ENCODE results near the gene ELMOD3.
A peak's percentile ranks its signal among the peaks of the same experiment; 100 is the strongest.
"Not testable (repeated sequence)": the region's sequence is repeated elsewhere in the genome, so short reads cannot be mapped to it uniquely, and the experiment has no call there.

ELMOD3 gene

DNA sequence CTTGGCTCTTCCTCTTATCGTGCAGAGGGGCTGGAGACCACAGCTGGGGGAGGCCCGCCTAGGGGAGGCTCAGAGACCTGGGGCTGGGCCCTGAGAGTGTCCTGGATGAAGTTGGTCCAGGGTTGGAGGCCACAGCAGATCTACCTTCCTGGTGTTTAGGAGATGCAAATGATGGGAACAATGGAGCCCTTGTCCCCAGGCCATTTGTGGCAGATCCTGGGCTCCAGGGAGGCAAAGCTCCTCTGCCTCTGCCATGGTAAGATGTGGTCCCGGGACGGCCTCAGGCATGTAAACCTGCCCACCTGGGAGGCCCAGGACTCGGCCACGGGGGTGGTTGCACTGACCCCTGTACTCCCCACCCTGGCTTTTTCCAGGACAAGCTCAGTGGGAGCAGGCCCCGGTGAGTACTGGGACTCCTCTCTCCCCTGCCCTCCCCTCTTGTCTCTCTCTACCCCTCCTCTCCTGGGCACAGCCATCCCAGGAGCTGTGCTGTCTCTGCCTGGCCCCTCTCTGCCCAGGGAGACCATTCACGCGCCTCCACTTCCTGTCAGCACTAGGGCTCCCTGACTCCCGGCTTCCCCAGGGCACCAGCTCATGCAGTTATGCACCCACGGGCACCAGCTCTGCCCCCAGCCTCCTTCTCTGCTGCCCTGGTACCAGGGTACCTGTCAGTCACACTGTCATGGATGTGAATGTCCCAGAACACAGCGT lies 74.8 kb downstream of the ELMOD3 start:
- DNase-seq, result no peak

DNA sequence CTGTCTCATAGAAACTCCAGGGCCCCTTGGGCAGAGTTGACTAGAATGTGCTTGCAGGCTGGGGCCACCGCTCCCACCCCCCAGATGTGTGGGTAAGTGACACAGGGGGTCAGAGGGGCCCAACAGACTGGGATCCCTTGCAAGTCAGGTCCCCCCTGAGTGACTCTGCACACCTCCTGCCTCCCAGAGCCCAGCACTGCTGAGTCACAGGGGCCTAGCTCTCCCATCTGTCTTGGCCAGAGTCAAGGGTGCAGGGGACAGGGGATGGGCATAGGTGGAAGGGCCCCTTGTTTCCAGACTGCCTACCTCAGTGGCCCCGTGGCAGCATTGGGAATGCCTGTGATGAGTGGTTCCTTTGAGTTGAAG lies 75.3 kb downstream of the ELMOD3 start:
- no peak for DNase-seq

DNA sequence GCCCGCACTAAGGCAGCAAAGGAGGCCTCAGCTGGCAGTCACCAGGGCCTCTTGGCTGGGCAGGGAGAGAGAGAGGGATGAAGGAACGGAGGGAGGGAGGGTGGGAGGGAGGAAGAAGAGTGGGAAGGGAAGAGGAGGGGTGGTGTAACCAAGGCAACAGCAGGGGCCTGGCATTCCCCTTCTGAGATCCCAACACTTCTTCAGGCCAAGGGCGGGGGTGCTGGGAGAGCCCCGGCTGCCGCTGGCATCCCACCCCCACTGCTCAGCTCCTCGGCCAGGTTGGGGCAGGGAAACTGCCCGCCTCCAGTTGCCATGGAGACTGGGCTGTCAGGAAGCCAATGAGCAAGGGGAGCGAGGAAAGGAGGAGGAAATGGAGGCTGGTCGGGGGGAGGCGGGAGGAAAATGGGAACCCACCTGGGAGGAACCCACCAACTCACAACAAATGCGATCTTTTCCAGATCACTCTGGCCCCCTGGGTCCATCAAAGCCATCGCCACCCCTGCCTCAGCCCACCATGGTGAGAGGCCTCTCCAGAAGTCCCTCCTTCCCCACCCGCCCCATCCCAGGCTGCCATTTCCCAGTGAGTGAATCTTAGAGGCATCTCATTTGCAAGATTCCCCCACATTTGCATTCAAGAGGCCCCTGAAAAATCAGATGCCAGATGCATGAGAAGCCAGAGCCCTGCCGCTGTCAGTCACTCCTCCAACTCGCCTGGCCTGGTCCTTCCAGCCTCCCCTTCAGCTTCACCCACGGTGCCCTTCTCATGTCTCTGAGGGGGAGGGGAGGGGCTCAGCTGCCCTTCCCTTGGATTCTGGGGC lies 76.4 kb downstream of the ELMOD3 start:
- no peak for DNase-seq

DNA sequence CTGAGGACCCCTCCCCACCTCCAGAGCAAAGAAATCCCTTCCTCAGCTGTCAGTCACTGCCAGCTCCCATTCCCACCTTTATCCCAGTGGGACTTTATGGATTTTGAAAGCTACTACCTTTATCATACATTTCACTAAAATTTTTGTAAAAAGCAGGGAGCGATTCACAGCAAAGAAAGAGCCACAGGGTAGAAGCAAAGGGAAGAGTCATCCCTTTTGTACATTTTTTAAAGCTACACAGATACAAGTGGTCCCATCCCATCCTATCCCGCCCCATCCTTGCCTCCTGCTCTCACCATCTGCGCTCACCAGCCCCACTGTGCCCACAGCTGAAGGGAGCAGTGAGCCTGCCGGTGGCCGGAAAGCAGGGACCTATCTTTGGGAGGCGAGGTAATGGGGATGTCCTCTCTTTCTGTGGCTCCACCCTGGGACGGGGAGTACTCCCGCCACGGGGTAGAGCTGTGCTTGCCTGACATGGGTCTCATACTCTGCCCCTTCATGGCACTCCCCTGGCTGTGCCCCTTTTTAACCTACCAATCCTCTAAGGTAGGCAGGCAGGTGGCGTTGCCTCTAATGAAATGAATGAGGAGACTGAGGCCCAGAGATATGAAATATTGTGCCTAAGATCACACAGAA lies 77.1 kb downstream of the ELMOD3 start:
- DNase-seq, result no peak

DNA sequence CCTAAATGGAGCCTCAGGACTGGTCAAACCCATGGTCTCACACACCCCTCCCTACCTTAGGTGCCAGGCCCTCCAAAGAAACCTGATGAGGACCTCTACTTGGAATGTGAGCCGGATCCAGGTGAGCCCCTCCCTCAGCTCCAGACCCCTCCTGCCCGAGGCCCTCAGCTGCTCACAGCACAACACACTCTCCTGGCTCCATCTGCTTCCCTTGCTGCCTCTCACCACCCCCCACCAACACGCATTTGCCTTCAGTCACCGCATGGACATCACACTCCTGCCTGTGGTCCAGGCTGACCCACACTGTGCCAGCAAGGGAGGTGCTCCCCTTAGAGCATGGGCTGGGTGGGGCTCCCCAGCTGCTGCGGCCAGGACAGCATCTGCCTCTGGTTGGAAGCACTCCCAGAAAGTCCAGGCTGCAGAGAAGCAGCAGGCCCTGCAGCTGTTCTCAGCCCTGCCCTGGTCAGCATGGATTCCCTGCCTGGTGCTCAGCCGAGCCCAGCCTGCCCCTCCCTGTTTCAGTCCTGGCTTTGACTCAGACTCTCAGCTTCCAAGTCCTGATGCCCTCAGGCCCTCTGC lies 79.0 kb downstream of the ELMOD3 start:
- DNase-seq, result peak; percentile 98

DNA sequence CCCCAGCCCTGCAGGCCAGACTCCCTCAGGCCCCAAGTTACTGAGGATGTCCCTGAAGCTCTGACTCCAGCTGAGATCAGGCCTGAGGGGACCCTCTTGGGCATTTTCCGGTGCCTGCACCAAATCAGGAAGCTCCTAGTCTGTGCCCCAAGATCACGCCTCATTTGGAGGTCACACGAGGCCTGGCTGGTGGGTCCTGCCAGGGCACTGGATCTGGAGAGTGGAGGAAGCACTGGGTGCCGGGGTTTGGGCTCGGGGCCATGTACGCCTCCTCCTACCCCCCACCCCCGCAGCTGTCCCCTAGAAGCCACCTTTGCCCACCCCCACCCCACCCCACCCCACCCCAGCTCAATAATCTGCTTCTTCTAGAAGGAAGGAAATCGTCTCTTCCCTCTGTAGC lies 80.1 kb downstream of the ELMOD3 start:
- DNase-seq, result no peak

DNA sequence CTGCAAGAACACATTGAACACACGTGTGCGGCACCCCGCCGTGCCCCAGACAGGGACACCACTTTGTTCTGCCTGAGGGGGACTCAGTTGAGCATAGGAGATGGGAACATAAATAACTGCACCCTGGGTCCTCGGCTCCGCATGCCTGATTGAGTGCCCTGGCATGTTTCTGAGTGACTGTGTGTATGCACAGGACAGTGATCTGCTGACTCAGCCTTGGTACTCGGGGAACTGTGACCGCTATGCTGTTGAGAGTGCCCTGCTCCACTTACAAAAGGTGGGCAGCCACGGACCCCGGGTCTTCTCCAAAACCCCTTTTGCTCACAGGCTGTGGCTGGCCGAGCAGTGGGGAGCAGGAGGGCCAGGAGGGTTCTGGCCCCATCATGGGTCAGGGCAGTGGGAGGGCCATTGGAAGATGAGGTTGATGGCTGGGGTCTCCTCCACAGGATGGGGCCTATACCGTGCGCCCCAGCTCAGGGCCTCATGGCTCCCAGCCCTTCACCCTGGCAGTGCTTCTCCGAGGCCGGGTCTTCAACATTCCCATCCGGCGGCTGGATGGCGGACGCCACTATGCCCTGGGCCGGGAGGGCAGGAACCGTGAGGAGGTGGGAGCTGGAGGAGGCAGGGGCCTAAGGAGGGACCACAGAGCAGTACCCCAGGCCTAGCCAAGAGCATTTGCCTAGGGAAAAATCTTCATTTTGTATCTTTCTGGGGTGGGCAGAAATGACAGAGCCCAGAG lies 80.8 kb downstream of the ELMOD3 start:
- no peak for DNase-seq

DNA sequence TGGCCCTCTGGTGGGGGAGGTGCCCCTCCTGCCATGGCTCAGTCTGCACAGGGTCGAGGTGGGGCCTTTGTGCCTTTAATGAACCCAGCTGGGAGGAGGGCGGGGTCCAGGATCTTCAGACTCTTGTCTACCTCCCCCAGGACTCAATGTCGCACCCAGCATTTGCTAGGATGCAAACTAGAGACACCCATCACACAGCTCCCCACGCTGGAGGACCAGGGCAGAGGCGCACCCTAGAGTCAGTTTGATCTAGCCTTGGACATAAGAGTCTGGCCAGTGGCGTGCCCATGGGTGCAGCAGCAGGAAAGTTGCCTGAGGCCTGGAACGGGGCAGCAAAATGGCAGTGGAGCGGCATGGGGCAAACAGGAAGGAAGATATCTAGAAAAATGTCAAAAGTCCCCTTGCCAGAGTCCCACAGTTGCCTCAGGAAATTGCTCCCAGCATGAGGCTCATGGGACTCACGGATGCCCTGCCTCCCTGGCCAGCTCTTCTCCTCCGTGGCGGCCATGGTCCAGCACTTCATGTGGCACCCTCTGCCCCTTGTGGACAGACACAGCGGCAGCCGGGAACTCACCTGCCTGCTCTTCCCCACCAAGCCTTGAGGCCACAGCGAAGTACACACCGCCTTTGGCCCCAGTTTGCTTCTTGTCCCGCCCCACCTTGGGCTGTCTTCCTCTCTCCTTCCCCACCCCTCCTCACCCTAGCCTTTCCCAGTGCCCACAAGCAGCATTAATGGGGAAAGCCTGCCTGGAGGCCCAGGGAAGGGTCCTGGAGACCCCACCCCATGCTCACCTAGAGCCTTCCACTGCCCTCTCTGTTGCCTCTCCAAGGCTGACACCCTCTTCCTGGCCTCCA lies 81.6 kb downstream of the ELMOD3 start:
- no peak for DNase-seq

DNA sequence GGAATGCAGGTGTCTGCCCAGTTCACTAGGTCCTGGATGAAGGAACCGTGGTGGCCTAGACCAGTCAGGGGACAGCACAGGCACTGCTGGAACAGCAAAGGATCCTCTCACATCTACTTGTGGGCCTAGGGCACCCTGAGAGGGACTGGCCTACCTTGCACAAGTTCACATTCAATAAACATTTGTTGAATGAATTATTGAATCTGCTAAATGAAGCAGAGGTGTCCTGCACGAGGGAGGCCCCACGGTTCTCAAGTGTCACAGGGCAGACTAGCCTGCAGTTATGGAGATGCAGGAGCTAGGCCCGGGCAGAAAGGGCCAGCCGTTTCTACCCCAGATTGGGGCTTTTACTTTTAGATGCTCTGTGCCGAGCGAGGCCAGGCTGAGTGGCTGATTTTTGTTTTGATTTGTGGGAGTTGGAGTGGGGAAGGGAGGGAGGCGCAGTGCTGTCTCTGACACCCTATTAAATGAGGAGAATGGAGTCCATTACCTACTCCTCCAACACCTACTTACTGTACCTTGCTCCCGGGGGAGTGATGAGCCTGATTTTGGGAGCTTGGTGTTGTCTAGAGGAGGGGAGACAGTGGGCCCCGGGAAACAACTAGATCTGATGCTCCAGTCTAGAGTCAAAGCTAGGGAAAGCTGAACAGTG lies 82.4 kb downstream of the ELMOD3 start:
- no peak for DNase-seq

DNA sequence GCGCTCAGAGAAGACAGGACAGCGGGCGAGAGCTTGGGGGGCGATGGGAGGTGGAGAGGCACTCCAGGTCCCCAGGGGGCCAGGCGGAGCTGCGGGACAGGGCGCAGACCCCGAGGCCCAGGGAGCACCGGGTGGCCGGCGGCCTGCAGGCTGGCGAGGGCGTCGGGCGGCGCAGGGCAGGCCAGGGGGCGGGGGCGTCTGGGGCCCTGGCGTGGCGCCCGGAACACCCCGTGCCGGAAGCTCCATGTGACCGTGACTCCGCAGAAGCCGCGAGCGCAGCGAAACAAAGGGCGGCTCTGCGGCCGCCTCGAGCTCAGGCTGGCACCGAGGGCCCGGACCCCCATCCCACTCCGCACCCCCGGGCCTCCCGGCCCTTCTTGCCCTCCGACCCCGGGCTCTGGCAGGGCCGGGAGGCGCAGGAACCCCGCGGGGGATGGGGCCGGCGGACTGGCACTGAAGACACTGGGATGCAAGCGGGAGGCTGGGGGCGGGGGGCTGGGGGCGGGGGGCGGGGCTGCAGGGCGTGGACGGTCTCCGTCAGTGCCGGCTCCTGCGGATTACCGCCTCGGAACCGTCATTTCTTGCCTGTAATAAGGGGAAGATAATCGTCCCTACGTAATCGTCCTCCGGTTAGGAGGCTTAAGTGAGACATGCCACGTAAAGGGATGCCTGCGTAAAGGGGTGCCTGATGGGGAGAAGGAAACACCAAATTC lies 83.1 kb downstream of the ELMOD3 start:
- DNase-seq, result peak; percentile 70

DNA sequence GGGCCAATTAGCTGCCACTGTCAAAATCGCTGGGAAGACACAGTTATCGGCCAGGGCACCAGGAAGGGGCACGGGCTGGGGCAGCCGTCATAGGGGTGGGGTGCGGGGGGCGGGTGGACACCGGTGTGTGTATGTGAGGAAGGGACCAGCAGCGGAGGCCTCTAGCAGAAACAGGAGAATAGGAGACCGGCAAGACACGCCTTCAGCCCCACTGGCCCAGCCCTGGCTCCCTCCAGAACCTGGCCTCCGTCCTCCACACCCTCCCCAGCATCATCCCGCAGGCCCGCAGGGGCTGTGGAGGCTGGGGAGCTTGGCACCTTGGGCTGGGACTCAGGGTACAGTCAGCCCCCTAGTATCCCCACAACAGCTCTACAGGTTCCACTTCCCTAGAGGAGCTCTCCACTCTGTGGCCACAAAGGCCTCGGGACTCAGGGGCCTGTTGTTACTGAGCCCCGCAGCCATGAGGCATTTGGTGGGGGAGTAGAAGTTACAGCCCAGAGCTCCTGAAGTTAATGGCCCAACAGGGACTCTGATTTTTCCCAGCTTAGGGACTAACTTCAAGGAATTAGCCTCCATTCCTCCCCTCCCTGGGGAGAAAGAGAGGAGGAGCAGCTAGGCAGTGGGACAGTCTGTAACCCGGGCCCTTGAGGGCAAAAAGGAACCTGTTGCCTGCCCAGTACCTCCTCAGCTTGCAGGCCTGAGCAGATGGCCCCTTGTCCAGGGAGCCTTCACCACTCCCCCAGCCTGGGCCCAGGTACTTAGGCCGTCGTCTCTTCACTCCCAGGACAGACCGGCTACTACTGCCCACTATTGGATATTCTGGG lies 83.8 kb downstream of the ELMOD3 start:
- no peak for DNase-seq

DNA sequence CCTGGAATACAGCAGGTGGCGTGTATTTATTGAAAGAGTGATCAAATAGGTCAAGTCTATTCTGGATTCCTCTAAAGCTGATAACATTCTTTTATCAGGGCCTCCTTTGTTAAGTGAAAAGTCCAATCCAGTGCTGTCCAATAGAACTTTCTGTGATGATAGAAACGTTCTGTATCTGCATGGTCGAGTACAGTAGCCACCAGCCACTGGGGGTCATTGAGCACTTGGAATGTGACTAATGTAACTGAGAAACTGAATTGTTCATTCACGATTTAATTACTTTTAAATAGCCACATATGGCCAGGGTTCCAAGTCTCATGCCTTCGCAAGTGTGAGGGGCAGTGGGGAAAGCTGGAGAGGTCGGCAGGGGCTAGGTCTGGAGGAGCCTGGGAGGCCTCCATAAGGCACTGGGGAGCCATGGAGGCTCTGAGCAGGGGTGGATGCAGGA lies 84.5 kb downstream of the ELMOD3 start:
- no peak for DNase-seq

DNA sequence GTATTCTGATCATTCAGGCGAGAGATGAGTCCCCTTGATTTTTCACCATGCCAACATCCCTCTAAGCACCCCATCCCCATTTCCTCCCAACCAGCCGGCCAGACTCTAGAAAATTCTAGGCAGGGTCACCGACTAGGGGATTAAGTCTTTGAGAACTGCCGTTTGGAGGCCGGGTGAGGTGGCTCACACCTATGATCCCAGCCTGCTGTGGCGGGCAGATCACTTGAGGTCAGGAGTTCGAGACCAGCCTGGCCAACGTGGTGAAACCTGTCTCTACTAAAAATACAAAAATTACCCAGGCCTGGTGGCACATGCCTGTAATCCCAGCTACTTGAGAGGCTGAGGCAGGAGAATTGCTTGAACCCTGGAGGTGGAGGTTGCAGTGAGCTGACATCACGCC lies 85.0 kb downstream of the ELMOD3 start:
- DNase-seq, result not testable (repeated sequence)

DNA sequence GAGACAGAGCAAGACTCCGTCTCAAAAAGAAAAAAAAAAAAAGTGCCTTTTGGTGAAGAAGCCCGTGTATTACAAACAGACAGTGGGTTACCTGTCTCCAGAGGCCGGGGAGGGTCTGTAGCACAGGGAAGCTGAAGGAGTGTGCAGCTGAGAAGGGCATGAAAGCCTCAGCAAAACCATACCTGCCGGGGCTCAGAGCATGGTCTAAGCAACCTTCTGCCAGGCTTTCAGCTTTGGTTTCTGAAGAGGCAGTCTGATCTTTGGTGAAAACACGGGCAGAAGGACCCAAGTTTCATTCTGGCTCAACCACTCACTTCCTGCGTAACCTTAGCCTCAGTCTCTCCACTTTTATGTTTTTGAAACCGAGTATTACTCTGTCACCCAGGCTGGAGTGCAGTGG lies 85.4 kb downstream of the ELMOD3 start:
- no peak for DNase-seq

DNA sequence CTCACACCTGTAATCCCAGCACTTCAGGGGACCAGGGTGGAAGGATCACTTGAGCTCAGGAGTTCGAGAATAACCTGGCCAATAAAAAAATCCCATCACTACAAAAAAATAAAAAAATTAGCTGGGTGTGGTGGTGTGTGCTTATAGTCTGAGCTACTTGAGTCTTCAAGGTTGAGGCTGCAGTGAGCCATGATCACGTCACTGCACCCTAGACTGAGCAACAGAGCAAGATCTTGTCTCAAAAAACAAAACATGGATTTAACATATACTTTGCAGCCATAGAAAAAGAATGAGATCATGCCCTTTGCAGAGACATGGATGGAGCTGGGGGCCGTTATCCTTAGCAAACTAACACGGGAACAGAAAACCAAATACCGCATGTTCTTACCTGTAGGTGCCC lies 86.2 kb downstream of the ELMOD3 start:
- no peak for DNase-seq
